ENCODE data around the gene SORT1. TPM values are rescaled to one million over a fixed set of nuclear protein-coding genes. Genes with fewer than 3 reads are reported as not detected.

Gene SORT1
- total RNA-seq, 1 donor from 2014 or later = 48.2 TPM

- no peak for DNase-seq
Observed at GRCh38 chr1:109259674-109260557, 137.8 kb downstream of the SORT1 start.

Other genes starting within 250 kb of the SORT1 start
- gene SARS1, start 184.0 kb downstream of the SORT1 start, total RNA-seq = 153 TPM
- 41.8 TPM for gene CELSR2, start 148.4 kb downstream of the SORT1 start, total RNA-seq
- gene PSRC1, start 114.8 kb downstream of the SORT1 start, total RNA-seq = 11.4 TPM
- not detected for gene MYBPHL, start 90.9 kb downstream of the SORT1 start, total RNA-seq
- gene PSMA5, start 28.5 kb upstream of the SORT1 start, total RNA-seq = 34.6 TPM
- gene SYPL2, start 68.6 kb upstream of the SORT1 start, total RNA-seq = not detected
- 4.1 TPM for gene ATXN7L2, start 86.0 kb upstream of the SORT1 start, total RNA-seq
- 6.7 TPM for gene CYB561D1, start 96.2 kb upstream of the SORT1 start, total RNA-seq
- 10.3 TPM for gene AMIGO1, start 111.8 kb upstream of the SORT1 start, total RNA-seq
- 5.3 TPM for gene GPR61, start 142.0 kb upstream of the SORT1 start, total RNA-seq
- 21.7 TPM for gene GNAI3, start 150.7 kb upstream of the SORT1 start, total RNA-seq
- gene GNAT2, start 221.7 kb upstream of the SORT1 start, total RNA-seq = not detected
- gene AMPD2, start 221.9 kb upstream of the SORT1 start, total RNA-seq = 49.4 TPM

Measured in occipital lobe (tissue), 2 donors.